ENCODE measurements around the gene SPAG6.
"Not testable (repeated sequence)": the region's sequence is repeated elsewhere in the genome, so short reads cannot be mapped to it uniquely, and the experiment has no call there.

Gene SPAG6

DNA sequence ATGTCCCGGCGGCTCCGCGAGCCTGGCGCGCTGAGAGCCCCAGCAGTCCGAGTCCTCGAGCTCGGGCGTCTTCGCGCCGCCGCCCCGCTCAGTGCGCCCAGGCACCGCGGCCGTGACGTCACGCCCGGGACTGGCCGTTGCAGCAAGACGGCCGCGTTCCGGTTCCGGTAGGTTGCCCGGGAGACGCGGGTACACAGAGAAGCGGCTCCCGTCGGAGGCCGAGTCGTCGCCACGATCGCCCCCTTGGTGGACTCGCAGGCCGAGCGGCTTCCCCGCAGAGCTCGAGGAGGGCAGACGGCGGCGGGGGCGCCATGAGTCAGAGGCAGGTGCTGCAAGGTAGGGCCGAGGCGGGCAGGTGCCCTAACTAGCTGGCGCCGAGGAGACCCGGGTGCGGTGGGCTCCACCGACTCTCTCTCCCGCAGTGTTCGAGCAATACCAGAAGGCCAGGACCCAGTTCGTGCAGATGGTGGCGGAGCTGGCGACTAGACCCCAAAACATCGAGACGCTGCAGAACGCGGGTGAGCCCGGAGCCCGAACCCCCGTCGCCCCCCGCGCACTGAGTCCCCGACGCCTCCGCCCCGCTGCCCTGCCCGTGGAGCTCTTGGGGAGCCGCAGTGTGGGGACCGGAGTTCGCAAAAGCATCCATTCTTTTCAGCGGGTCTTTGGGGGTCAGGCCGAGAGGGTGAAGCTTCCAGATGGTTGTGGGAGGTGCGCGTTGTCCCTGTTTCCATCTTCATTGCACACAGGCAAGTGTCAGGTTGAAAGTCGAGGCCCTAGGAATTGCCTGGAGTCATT, at the start of gene SPAG6:
Gene SPAG6 (plus strand): TSS at position 196 of the 795 bp plus-strand sequence. CDS start 116 bp downstream, at position 312.
- DNase-seq = no peak

- no peak for DNase-seq
Observed at GRCh38 chr10:22301193-22301592, 44.1 kb upstream of the SPAG6 start.

GRCh38 chr10:22303461-22303860, 41.8 kb upstream of the SPAG6 start:
- no peak for DNase-seq

DNA sequence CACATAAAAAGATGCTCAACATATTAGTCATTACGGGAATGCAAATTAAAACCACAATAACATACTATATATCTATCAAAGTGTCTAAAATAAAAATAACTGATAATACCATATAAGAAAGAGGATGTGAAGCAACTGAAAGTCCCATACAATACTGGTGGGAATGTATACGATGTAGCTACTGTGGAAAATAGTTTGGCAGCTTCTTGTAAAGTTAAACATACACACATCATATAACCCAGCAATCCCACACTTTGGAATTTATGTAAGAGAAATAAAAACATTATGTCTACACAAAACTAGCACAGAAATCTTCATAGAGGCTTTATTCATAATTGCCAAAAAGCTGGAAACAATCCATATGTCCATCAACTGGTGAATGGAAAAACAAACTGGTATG, 39.6 kb upstream of the SPAG6 start:
- no peak for DNase-seq

DNA sequence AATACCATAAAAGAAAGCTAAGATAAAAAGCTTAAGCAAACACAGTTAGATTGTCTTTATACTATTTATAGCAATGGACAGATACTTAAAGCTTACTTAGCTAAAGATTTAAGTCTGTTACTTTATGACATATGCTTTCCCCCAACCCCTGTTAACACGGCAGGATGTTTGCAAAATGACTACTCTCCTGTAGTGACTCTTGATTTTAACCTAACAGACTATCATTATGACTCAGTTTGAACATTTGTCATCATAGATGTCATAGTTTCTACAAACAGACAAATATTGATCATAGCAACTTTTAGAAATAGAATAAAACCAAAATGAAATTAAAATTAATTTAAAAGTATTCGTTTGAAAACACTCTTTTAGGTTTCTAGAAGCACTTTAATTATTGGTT, 36.9 kb upstream of the SPAG6 start:
- DNase-seq = no peak

- no peak for DNase-seq
Observed at GRCh38 chr10:22309180-22310000, 35.9 kb upstream of the SPAG6 start.

- not testable (repeated sequence) for DNase-seq
Observed at GRCh38 chr10:22310012-22310411, 35.3 kb upstream of the SPAG6 start.

- no peak for DNase-seq
Observed at GRCh38 chr10:22310928-22311327, 34.4 kb upstream of the SPAG6 start.

GRCh38 chr10:22314852-22315251, 30.4 kb upstream of the SPAG6 start:
- no peak for DNase-seq

DNA sequence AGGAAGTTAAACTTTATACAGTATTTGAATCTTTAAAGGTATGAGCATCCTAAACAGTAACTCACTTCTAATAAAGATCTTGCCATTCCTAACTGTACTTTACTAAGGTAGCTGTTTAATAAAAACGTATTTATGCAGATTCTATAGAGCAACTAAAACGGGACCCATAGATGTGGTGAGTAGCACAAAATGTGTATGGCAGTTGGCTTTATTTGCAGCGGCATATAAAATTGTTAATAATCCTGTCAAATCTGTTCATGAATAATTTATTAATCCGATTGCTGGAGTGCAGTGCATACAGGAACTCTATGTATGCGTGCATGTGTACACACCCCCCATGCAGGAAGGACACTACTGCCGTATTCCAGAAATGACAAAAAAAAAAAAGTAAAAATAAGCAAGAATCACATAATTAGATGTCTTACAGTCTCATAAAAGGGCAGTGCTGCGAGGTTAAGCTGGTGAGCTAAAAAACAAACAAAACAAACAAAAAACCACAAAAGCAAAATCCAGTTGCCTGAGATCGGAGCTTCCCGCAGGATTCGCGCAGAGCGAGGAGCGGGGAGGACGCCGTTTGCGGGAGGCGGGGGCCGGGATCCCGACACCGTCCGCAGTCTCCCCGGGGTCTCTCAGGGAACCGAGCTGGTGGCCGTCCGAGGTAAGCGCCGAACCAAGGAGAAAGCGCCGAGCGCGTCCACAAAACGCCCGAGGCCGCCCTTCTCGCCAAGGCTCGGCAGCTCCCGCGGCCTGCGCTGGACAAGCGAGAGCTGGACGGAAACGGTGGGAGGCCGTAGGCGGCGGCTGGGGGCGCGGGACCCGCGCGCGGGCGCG, 29.6 kb upstream of the SPAG6 start:
- no peak for DNase-seq

GRCh38 chr10:22316286-22317075, 28.8 kb upstream of the SPAG6 start, which contains the start of gene COMMD3:
COMMD3 (plus strand) TSS chr10:22316388; CDS start chr10:22316418, 30 bp downstream.
- DNase-seq = peak; percentile 40 to 71 (median 56)

DNA sequence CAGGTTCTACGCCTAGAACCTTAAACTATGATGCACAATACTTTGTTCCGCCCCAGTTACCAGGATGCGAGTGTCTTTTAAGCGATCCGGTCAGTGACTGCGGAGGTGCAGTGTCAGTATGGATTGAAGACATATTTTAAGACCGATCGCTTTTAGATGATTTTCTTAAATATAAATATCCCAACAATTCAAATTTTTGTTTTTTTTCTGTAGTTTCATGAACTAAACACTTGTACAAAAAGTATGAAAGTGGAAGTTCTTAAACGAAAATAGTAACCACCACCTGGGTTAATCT, 28.3 kb upstream of the SPAG6 start:
- no peak for DNase-seq

DNA sequence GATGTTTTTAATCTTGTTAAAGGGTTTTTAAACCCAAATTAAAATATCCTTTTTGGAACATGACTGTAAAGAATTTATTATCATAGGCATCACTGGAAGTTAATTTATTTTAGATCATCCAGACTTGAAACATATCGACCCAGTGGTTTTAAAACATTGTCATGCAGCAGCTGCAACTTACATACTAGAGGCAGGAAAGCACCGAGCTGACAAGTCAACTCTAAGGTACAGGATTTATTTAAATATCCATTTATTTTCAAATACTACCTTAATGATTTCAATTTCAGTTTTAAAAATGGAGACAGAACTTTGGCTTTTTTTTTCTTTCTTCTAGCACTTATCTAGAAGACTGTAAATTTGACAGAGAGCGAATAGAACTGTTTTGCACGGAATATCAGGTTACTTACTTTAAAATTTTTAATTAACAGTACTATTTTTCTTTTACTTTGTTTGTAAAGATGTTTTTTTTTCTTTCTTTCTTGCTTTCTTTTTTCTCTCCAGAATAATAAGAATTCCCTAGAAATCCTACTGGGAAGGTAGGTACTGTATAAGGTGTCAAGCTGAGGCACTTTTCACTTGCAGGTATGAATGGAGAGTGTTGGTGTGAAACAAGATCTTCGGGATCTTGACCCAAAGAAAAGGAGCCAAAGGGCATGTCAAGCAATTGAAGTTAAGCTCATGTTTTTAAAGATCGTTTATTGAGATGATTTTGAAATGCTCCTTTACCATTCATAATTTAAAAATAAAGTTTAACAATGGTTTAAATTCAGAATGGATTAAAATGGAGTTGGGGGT, 27.3 kb upstream of the SPAG6 start:
- no peak for DNase-seq

DNA sequence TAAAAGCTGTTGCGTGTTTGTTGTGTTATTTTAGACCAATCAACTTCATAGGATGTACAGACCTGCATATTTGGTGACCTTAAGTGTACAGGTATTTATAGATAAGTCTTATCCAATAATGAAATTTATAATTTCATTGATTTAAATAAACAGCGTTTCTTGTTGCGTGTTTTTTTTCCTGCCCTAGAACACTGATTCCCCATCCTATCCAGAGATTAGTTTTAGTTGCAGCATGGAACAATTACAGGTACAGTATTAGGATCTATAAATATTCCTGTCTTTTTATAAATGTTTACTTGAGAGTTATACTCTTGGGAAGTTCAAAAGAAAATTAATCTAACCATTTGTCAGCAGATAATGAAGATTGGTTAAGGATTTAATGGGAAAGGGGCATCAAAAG, 26.5 kb upstream of the SPAG6 start:
- DNase-seq = no peak

DNA sequence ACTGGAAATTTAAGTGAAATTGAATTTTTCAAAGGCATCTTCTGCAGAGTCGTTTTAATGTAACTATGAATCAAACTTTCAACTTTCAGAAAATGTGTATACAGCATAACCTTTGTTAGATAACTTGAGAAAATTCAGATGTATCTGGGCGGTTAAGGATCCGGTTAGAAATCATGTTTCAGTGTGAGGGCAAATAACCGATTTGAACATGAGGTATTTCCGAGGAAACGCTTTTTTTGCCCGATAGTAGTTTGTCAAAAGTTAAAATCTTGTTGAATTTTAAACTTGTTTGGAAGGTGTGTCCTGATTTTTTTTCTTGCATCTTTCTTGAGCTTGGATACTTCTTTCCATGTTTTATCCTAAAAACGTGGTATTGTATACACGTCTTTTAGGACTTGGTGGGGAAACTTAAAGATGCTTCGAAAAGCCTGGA, 25.7 kb upstream of the SPAG6 start:
- no peak for DNase-seq

DNA sequence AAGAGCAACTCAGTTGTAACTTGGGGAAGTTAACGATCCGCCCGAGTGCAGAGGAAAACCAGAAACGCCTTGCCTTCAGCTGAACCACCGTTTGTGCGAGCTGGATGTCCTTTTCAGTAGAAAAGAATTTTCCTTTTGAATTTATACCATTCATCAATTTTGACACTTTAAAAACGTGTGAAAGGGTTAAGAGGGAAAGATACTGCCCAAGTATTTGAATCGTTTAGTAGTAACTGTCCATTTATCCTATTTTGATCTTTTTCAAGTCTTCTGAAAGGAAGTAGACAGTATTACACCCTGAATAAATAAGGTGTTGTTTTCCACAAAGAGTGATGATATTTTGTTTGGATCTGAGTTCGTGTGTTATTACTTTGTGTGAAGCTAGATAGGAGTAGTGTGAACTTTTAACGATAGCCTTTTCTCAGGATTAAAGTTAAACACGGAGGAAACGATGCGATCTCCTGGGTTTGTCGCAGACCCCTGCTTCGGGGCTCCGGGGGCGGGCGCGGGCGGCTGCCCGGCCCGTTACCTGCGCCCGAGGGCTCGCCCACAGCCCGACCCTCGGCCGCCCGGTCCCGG, 25.2 kb upstream of the SPAG6 start:
- no peak for DNase-seq

DNA sequence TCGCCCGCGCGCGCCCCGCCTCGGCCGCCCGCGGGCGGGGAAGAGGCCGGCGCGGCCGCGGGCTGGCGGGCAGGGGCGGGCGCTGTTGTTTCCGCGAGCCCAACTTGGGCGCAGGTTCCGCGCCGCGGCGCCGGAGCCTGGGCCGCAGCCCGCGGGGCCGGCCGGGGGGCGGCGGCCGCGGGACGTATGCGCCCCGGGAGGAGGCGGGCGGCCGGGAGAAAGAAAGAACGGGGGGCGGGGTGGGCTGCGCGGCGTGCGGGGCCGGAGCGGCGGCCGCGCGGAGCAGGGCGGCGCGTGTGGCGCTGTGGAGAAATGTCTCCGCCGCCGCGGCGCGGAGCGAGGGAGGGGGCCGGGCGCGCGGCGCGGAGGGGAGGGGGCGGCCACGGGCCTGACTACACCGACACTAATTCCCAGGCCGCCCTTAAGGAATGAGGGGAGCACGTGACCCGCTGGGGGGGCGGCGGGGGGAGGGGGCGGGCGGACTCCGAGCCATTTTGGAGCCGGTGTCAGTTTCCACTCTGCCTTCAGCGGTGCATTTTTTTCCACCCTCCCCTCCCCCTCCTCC, 24.6 kb upstream of the SPAG6 start, which contains the start of gene BMI1:
Gene BMI1 (plus strand): TSS at position 509 of the 565 bp plus-strand sequence. CDS start 5,351 bp downstream, outside the sequence.
- DNase-seq = peak in 3 of 4 experiments; percentile 41 to 61 (median 55)

- DNase-seq = peak; percentile 41 to 61 (median 50)
Observed at GRCh38 chr10:22321156-22321923, 24.0 kb upstream of the SPAG6 start.

- peak in 1 of 4 experiments; percentile 20 for DNase-seq
Observed at GRCh38 chr10:22321924-22322640, 23.2 kb upstream of the SPAG6 start.

Data from activated CD4-positive, CD25-positive, alpha-beta regulatory T cell (primary cell).